Esophagus muscularis mucosa (tissue), 4 donors: Measurements from ENCODE around the gene PAX4. TPM values are rescaled to one million over a fixed set of nuclear protein-coding genes. Genes with fewer than 3 reads are reported as not detected.
A peak's percentile ranks its signal among the peaks of the same experiment; 100 is the strongest.

ENCODE experiments used
- DNase-seq: peaks from one replicate; pipeline ENCODE4 v3.0.0-alpha.2; 2017; ENCODE audit errors: extremely low spot score
- H3K27ac ChIP-seq, 4 donors: fragments of 200-600 bp; sonication (generic); replicated peaks in 1 of 4; 1 replicate in 3 of 4; 2 replicates in 1 of 4; pipeline ENCODE4 v1.5.1; 2016 to 2019; ENCODE audit warnings: mild to moderate bottlenecking in 1 of 4
- H3K27me3 ChIP-seq, 4 donors: fragments of 200-600 bp; sonication (generic); one replicate each; pipeline versions ENCODE4 v1.5.1 to v1.6.0; 2016 to 2019
- H3K36me3 ChIP-seq, 4 donors: fragments of 200-600 bp; sonication (generic); one replicate each; pipeline ENCODE4 v1.5.1; 2016 to 2019
- H3K4me1 ChIP-seq, 4 donors: fragments of 200-600 bp; sonication (generic); one replicate each; pipeline ENCODE4 v1.5.1; 2016 to 2019
- H3K4me3 ChIP-seq, 4 donors: fragments of 200-600 bp; sonication (generic); 1 replicate in 2 of 4; 2 replicates in 2 of 4; pipeline ENCODE4 v1.5.1; 2016 to 2019; ENCODE audit warnings: mild to moderate bottlenecking in 4 of 4, moderate library complexity in 1 of 4
- H3K9me3 ChIP-seq, 4 donors: fragments of 200-600 bp; sonication (generic); 1 replicate in 3 of 4; 2 replicates in 1 of 4; pipeline ENCODE4 v1.5.1; 2016 to 2019
- CTCF ChIP-seq, 3 experiments: fragments of 200-600 bp in 2 of 3; fragments of 450-650 bp in 1 of 3; sonication (generic) in 2 of 3; IDR thresholded peaks; one replicate each; pipeline ENCODE4 v1.5.1; 2017 to 2019; ENCODE audit warnings: antibody characterized with exemption in 3 of 3, mild to moderate bottlenecking in 2 of 3, moderate library complexity in 1 of 3
- EP300 ChIP-seq: sonication (generic); formaldehyde crosslinking; IDR thresholded peaks from one replicate; pipeline ENCODE4 v1.6.1; 2017; ENCODE audit warnings: antibody characterized with exemption
- POLR2A ChIP-seq: fragments of 450-650 bp; IDR thresholded peaks from one replicate; pipeline ENCODE4 v1.6.1; 2017; ENCODE audit warnings: antibody characterized with exemption, moderate library complexity, mild to moderate bottlenecking, low read depth
- POLR2AphosphoS5 ChIP-seq, 2 donors: sonication (generic); formaldehyde crosslinking; IDR thresholded peaks; one replicate each; pipeline ENCODE4 v1.6.1; 2017; ENCODE audit warnings: antibody characterized with exemption in 2 of 2
- WGBS: methylation state at CpG from one replicate; pipeline ENCODE4 v1.1.5; 2018; 5-methylcytosine and 5-hydroxymethylcytosine counted together
- intact Hi-C: fragments of 100-400 bp; cut with DNase I; formaldehyde crosslinking; loops from one replicate; pipeline ENCODE4 v1.15.1; 2023
- total RNA-seq, 4 donors: library from RNA; depleted of rRNA; stranded (reverse); fragments of >200 nt; gene quantifications; one replicate each; pipeline versions ENCODE4 v1.1.0 to v1.2.1, GENCODE V29; 2016

PAX4 gene
- total RNA-seq, 4 donors from 2014 or later = not detected

- DNase-seq = no peak
- Histone ChIP-seq H3K4me3 (no peak overlapping the region), H3K9me3 (no peaks in the 10 kb centered on the region), H3K27me3 (no peaks in the 10 kb centered on the region), H3K27ac (no peak overlapping the region), H3K4me1 (peaks cover under 1 to 8% (median 5%) of the 10 kb centered on the region in 4 donors), H3K36me3 (peaks cover 19 to 39% (median 32%) of the 10 kb centered on the region in 4 donors)
- intact Hi-C loops = no loop called here
- WGBS = 50% methylated on average over 1 of the region's 1 CpG
- TF ChIP-seq CTCF (IDR thresholded peaks at IDR 0.05) = no peak
- TF ChIP-seq POLR2AphosphoS5 (IDR thresholded peaks at IDR 0.05) = no peak
- TF ChIP-seq EP300 = no peak
- TF ChIP-seq POLR2A = no peak
Observed at GRCh38 chr7:127594490-127594889, 23.5 kb downstream of the PAX4 start.

- Histone ChIP-seq H3K4me1 (peaks cover 6 to 21% (median 17%) of the 10 kb centered on the region in 4 donors), H3K36me3 (peaks cover 19 to 39% (median 32%) of the 10 kb centered on the region in 4 donors), H3K27me3 (no peaks in the 10 kb centered on the region), H3K4me3 (no peak overlapping the region), H3K27ac (no peak overlapping the region), H3K9me3 (no peaks in the 10 kb centered on the region)
- WGBS = 72% methylated on average over 4 of the region's 4 CpGs
- intact Hi-C loops = no loop called here
- no peak for DNase-seq
- no peak for TF ChIP-seq CTCF (IDR thresholded peaks at IDR 0.05)
- TF ChIP-seq POLR2AphosphoS5 (IDR thresholded peaks at IDR 0.05) = no peak
- TF ChIP-seq POLR2A = no peak
- TF ChIP-seq EP300 = no peak
Observed at GRCh38 chr7:127592550-127592949, 25.4 kb downstream of the PAX4 start.

GRCh38 chr7:127591591-127591990 lies 26.4 kb downstream of the PAX4 start:
- no peak overlapping the region for H3K27ac ChIP-seq
- no peaks in the 10 kb centered on the region for H3K27me3 ChIP-seq
- no peaks in the 10 kb centered on the region for H3K9me3 ChIP-seq
- 76% methylated on average over 6 of the region's 6 CpGs for WGBS
- H3K4me3 ChIP-seq = no peak overlapping the region
- no peak for DNase-seq
- peaks cover 6 to 26% (median 21%) of the 10 kb centered on the region in 4 donors for H3K4me1 ChIP-seq
- H3K36me3 ChIP-seq = peaks cover 19 to 39% (median 32%) of the 10 kb centered on the region in 4 donors
- no peak for TF ChIP-seq POLR2AphosphoS5 (IDR thresholded peaks at IDR 0.05)
- no peak for TF ChIP-seq CTCF (IDR thresholded peaks at IDR 0.05)
- no peak for TF ChIP-seq POLR2A
- no peak for TF ChIP-seq EP300
- intact Hi-C loops = no loop called here

- Histone ChIP-seq H3K27me3 (no peaks in the 10 kb centered on the region), H3K4me1 (peaks cover 6 to 27% (median 22%) of the 10 kb centered on the region in 4 donors), H3K4me3 (no peak overlapping the region), H3K9me3 (no peaks in the 10 kb centered on the region), H3K27ac (no peak overlapping the region), H3K36me3 (peaks cover 19 to 39% (median 32%) of the 10 kb centered on the region in 4 donors)
- DNase-seq = no peak
- intact Hi-C loops = no loop called here
- 96% methylated on average over 4 of the region's 7 CpGs for WGBS
- TF ChIP-seq POLR2A = no peak
- TF ChIP-seq POLR2AphosphoS5 (IDR thresholded peaks at IDR 0.05) = no peak
- TF ChIP-seq EP300 = no peak
- no peak for TF ChIP-seq CTCF (IDR thresholded peaks at IDR 0.05)
Observed at GRCh38 chr7:127591189-127591588, 26.8 kb downstream of the PAX4 start.

- Histone ChIP-seq H3K4me1 (peaks cover 12 to 35% (median 28%) of the 10 kb centered on the region in 4 donors), H3K9me3 (no peaks in the 10 kb centered on the region), H3K27ac (no peak overlapping the region), H3K27me3 (no peaks in the 10 kb centered on the region), H3K36me3 (peaks cover 19 to 39% (median 32%) of the 10 kb centered on the region in 4 donors), H3K4me3 (peak overlapping the region in 1 of 4 donors; percentile 99)
- 69% methylated on average over 3 of the region's 3 CpGs for WGBS
- no peak for DNase-seq
- intact Hi-C loops = no loop called here
- TF ChIP-seq POLR2AphosphoS5 (IDR thresholded peaks at IDR 0.05) (no peak), CTCF (IDR thresholded peaks at IDR 0.05) (no peak), EP300 (no peak), POLR2A (no peak)
Observed at GRCh38 chr7:127589896-127590295, 28.0 kb downstream of the PAX4 start.
